Activated CD4-positive, alpha-beta memory T cell treated with anti-CD3 and anti-CD28 coated beads, Interleukin-2, amount 10 ng/mL, durations not matched to agents 7 days and 5 days (primary cell): Measurements from ENCODE around the gene CHRNA9. TPM values are rescaled to one million over a fixed set of nuclear protein-coding genes. Genes with fewer than 3 reads are reported as not detected.

Source experiments
- CTCF ChIA-PET: fragments of 350-600 bp; sonication (Branson Sonifier 250); formaldehyde crosslinking; loops from one replicate; lab custom pipeline; 2021; ENCODE audit warnings: antibody characterized with exemption, inconsistent platforms; lab: Charles Lee
- POLR2A ChIA-PET: fragments of 350-600 bp; sonication (Branson Sonifier 250); formaldehyde crosslinking; loops from one replicate; lab custom pipeline; 2021; ENCODE audit warnings: antibody characterized with exemption; lab: Charles Lee
- DNase-seq: peaks from one replicate; pipeline ENCODE4 v3.0.0-alpha.2; 2020
- H3K27ac Mint-ChIP-seq: one replicate; pipeline ENCODE4 v1.8.0; 2021; ENCODE audit warnings: mild to moderate bottlenecking, mixed read lengths
- H3K27me3 Mint-ChIP-seq: one replicate; pipeline ENCODE4 v1.8.0; 2021; ENCODE audit warnings: mixed read lengths
- H3K36me3 Mint-ChIP-seq: one replicate; pipeline ENCODE4 v1.8.0; 2021; ENCODE audit warnings: low read depth, mixed read lengths
- H3K4me1 Mint-ChIP-seq: one replicate; pipeline ENCODE4 v1.8.0; 2021; ENCODE audit warnings: mixed read lengths
- H3K4me3 Mint-ChIP-seq: one replicate; pipeline ENCODE4 v1.8.0; 2021; ENCODE audit warnings: mild to moderate bottlenecking, mixed read lengths
- H3K9me3 Mint-ChIP-seq: one replicate; pipeline ENCODE4 v1.8.0; 2021; ENCODE audit warnings: mixed read lengths
- total RNA-seq, 2 experiments: library from RNA; stranded (reverse); gene quantifications; one replicate each; pipeline ENCODE4 v1.2.3, GENCODE V29; 2021

The CHRNA9 gene
- total RNA-seq, 2 experiments from 2014 or later: not detected

DNA sequence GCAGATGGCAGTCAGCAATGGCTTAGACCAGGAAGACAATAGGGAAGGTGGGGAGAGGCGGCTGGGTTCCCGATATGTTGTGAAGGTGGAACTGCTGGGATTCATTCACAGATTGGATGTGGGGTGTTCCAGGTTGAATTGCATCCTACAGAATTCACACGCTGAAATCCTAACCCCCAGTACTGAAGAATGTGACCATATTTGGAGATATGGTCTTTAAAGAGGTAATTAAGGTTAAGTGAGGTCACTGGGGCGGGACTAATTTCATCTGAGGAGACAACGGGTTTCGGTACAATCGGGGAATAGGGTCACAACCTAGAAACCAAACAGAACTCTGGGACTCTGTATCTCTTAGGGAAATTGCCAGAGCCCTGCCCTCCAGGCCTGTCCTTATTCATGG is 5.3 kb upstream of the CHRNA9 start:
- CTCF ChIA-PET: interaction anchor here (0.9 kb wide), 1 partner anchor 20 kb away, joined by 3 read pairs; no protein-coding TSS in a partner anchor

DNA sequence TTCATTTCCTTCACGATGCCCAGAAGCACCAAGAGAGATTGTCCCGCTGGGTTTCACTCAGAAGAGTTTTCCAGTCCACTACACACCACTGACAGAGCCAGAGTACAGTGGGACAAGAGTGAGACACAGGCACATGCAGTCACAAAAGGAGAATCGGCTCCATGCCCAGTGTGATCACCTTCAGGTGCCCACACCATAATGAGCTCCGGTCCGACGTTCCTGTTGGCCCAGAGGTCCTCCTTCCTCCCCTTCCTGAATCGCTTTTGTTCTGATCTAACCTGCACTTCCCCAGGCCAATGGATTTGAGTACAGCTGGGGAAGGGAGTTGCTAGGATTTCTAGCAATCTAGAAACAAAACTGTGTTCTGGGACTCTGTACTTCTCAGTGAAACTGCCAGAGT is 4.6 kb upstream of the CHRNA9 start:
- Mint-ChIP-seq H3K9me3 (no peaks in the 10 kb centered on the region), H3K27ac (no peak overlapping the region), H3K36me3 (no peaks in the 10 kb centered on the region), H3K4me1 (peaks cover 1% of the 10 kb centered on the region), H3K4me3 (no peak overlapping the region), H3K27me3 (peaks cover 4% of the 10 kb centered on the region)
- ChIA-PET POLR2A (no interaction called here), CTCF (interaction anchor here (0.9 kb wide), 1 partner anchor 21 kb away, joined by 3 read pairs; no protein-coding TSS in a partner anchor)
- DNase-seq: no peak

More for the DNA sequence above, 5.3 kb upstream of the CHRNA9 start:
- Mint-ChIP-seq H3K36me3 (no peaks in the 10 kb centered on the region), H3K4me1 (peaks cover 6% of the 10 kb centered on the region), H3K4me3 (no peak overlapping the region), H3K27ac (no peak overlapping the region), H3K9me3 (no peaks in the 10 kb centered on the region), H3K27me3 (peaks cover 2% of the 10 kb centered on the region)
- POLR2A ChIA-PET: no interaction called here
- DNase-seq: no peak

DNA sequence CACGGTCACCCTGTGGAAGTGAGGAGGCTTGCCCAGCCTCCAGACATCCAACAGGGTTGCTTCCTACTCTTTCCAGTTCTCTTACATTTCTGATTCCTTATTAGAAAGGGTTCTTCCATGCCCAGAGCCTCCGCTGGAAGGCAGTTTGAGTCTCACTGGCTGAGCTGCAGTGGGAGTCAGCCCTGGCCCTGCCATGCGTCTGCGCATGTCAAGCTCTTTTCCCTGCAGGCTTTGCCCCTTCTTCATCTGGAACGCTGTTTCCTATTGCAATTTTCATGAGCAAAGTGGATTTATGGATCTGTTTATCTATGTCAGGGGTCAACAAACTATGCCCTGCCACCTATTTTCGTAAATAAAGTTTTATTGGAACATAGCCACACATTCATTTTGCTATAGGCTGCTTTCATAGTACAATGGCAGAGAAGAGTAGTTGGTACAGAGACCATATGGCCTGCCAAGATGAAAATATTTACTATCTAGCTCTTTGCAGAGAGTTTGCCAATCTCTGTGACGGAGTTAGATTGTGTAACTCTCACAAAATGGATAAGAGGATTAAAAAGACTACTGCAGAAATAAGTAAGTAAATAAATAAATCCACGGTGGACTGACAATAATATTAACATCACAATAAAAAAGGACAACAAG is 3.9 kb upstream of the CHRNA9 start:
- no peaks in the 10 kb centered on the region for H3K36me3 Mint-ChIP-seq
- DNase-seq: no peak
- no peak overlapping the region for H3K4me3 Mint-ChIP-seq
- ChIA-PET POLR2A (no interaction called here), CTCF (interaction anchor here (1.6 kb wide), 1 partner anchor 14 kb away, joined by 4 read pairs; no protein-coding TSS in a partner anchor)
- H3K27me3 Mint-ChIP-seq: peaks cover 9% of the 10 kb centered on the region
- no peak overlapping the region for H3K27ac Mint-ChIP-seq
- H3K9me3 Mint-ChIP-seq: no peaks in the 10 kb centered on the region
- H3K4me1 Mint-ChIP-seq: no peaks in the 10 kb centered on the region

DNA sequence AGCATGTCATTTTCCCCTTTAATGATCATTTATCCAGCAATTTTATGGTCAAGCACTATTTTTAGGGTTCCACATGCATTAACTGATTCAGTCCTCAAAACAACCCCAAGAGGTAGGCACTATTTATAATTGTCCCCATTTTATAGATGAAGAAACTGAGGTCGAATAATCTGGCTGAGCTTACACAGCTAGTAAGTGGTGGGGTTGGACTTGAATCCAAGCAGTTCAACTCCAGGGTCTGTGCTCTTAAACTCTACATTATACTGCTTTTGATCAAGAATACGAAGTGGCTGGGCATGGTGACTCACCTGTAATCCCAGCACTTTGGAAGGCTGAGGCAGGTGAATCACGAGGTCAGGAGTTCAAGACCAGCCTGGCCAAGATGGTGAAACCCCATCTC is 3.2 kb upstream of the CHRNA9 start:
- DNase-seq: no peak
- Mint-ChIP-seq H3K4me3 (no peak overlapping the region), H3K27me3 (peaks cover 9% of the 10 kb centered on the region), H3K4me1 (no peaks in the 10 kb centered on the region), H3K9me3 (no peaks in the 10 kb centered on the region), H3K36me3 (no peaks in the 10 kb centered on the region), H3K27ac (no peak overlapping the region)
- CTCF ChIA-PET: interaction anchor here (1.6 kb wide), 1 partner anchor 15 kb away, joined by 4 read pairs; no protein-coding TSS in a partner anchor
- POLR2A ChIA-PET: no interaction called here

DNA sequence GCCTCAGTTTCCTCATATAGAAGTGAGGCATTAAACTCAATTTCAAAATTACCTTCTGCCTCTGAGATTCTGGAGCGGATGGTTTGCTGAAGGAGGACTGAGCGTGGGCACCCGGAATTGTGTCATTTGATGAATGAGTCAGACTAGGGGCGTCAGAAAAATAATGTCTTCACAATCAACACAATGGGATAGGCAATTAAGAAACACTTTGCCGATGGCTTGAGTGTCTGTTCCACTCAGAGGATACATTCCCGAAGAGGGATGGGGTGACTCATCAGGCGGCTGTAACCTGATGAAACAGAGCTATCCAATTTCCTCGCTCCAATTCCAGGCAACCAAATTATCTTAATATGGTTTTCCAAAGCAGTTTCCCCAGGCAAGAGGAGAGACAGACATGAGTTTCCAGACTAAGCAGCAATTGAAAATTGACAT is 1.2 kb upstream of the CHRNA9 start:
- H3K4me1 Mint-ChIP-seq: no peaks in the 10 kb centered on the region
- no peak for DNase-seq
- H3K27me3 Mint-ChIP-seq: peaks cover 9% of the 10 kb centered on the region
- CTCF ChIA-PET: interaction anchor here (0.8 to 3.6 kb wide), 2 partner anchors 8 to 507 kb away, joined by 3 to 18 read pairs; no protein-coding TSS in a partner anchor
- no peak overlapping the region for H3K27ac Mint-ChIP-seq
- POLR2A ChIA-PET: no interaction called here
- H3K4me3 Mint-ChIP-seq: no peak overlapping the region
- no peaks in the 10 kb centered on the region for H3K9me3 Mint-ChIP-seq
- H3K36me3 Mint-ChIP-seq: no peaks in the 10 kb centered on the region

DNA sequence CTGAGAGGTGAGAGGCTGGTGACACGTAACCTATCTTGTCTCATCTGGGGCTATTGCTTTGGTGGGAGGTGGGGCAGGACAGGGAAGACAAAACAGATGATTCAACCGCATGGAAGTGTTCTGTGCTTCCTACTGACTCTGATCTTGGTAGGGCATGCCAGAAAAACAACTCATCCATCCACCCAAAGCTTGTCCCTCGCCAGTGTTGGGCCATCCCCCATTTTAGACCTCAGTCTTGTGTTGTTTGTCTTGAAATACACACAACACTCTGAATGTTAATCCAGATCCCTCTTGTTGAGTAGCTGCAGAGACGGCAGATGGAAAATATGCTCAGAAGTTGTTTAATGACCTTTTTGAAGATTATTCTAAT is 377 bp downstream of the CHRNA9 start:
- no peaks in the 10 kb centered on the region for H3K9me3 Mint-ChIP-seq

DNA sequence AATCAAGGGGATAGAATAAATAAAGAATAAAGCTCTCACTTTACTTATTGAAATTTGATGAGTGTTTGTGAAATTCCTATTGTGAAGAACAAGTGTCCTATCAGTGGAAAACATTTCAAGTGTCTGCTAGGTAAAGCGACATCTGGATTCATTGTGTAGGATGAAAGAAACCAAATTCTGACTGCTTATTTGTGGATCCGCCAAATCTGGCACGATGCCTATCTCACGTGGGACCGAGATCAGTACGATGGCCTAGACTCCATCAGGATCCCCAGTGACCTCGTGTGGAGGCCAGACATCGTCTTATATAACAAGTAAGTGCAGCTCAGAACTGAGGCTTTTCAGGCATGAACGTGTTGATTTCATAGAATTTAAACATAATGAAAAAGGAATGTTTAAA is 1.9 kb downstream of the CHRNA9 start:
- no peak overlapping the region for H3K27ac Mint-ChIP-seq
- peaks cover 4% of the 10 kb centered on the region for H3K4me1 Mint-ChIP-seq
- H3K9me3 Mint-ChIP-seq: no peaks in the 10 kb centered on the region
- H3K36me3 Mint-ChIP-seq: no peaks in the 10 kb centered on the region
- ChIA-PET POLR2A (interaction anchor here (0.6 kb wide), 1 partner anchor 270 kb away, joined by 3 read pairs; no protein-coding TSS in a partner anchor), CTCF (interaction anchor here (0.6 to 3.6 kb wide), 2 partner anchors 11 to 397 kb away, joined by 3 to 18 read pairs; no protein-coding TSS in a partner anchor)
- H3K4me3 Mint-ChIP-seq: no peak overlapping the region
- no peak for DNase-seq
- H3K27me3 Mint-ChIP-seq: peaks cover 13% of the 10 kb centered on the region

More for the DNA sequence above, 377 bp downstream of the CHRNA9 start:
- CTCF ChIA-PET: interaction anchor here (3.6 kb wide), 1 partner anchor 10 kb away, joined by 18 read pairs; no protein-coding TSS in a partner anchor
- H3K27me3 Mint-ChIP-seq: peaks cover 10% of the 10 kb centered on the region
- no peak overlapping the region for H3K27ac Mint-ChIP-seq
- H3K4me1 Mint-ChIP-seq: peaks cover 4% of the 10 kb centered on the region
- DNase-seq: no peak
- H3K36me3 Mint-ChIP-seq: no peaks in the 10 kb centered on the region
- POLR2A ChIA-PET: no interaction called here
- no peak overlapping the region for H3K4me3 Mint-ChIP-seq

DNA sequence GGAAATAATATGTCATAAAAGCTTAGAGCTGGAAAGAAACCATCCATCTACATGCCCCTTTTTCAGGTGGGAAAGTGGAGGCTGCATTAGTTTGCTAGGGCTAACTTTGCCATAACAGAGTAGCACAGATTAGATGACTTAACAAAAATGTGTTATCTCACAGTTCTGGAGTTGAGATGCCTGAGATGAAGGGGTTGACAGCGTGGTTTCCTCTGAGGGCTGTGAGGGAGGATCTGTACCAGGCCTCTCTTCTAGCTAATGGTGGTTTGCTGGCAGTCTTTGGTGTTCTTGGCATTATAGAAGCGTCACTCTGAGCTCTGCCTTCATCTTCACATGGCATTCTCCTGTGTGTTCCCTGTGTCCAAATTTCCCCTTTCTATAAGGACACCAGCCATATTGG is 2.4 kb downstream of the CHRNA9 start:
- ChIA-PET CTCF (interaction anchor here (1.5 to 3.6 kb wide), 2 partner anchors 12 kb away, joined by 7 to 18 read pairs; no protein-coding TSS in a partner anchor), POLR2A (interaction anchor here (0.6 kb wide), 1 partner anchor 271 kb away, joined by 3 read pairs; no protein-coding TSS in a partner anchor)
- Mint-ChIP-seq H3K4me1 (peaks cover 4% of the 10 kb centered on the region), H3K27ac (no peak overlapping the region), H3K4me3 (no peak overlapping the region), H3K27me3 (peaks cover 18% of the 10 kb centered on the region), H3K36me3 (no peaks in the 10 kb centered on the region), H3K9me3 (no peaks in the 10 kb centered on the region)
- DNase-seq: no peak

DNA sequence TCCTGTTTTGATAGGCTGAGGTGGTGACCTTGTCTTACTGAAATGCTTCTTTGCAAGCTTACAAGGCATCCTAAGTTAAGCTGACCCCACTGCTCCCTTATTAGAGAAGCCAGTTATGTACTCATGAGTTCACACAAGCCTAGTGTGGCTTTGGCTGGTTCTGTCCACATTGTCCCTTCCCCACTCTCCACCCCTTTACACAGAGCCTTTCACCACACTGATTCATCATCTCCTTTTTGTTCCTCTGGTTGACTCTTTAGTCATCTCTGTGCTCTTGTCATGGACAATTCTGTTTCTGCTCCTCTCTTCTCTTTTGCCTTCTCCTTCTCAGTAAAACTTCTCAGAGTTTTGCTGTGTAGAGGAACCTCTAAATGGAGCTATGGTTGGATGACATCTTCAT is 4.9 kb downstream of the CHRNA9 start:
- CTCF ChIA-PET: interaction anchor here (1.1 to 3.2 kb wide), 2 partner anchors 14 to 284 kb away, joined by 3 to 10 read pairs; no protein-coding TSS in a partner anchor
- Mint-ChIP-seq H3K27me3 (peaks cover 22% of the 10 kb centered on the region), H3K27ac (no peak overlapping the region), H3K36me3 (no peaks in the 10 kb centered on the region), H3K4me3 (no peak overlapping the region), H3K9me3 (peaks cover 4% of the 10 kb centered on the region), H3K4me1 (peaks cover 4% of the 10 kb centered on the region)
- POLR2A ChIA-PET: no interaction called here
- DNase-seq: no peak

DNA sequence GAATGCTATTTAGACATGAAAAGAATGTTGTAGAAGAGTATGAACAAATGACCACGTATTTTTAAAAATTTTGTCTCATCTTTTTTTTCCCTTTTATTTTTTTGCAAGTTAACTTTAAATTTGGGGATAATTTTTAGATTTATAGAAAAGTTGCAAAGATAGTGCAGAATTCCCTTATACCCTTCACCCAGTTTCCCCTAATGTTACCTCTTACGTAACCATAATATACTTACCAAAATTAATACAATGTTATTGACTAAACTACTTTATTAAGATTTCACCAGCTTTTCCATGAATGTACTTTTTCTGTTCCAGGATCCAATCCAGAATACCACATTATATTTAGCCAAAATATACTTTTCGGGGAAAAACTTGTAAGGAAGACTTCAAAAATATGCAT is 12.3 kb downstream of the CHRNA9 start:
- peaks cover 10% of the 10 kb centered on the region for H3K27me3 Mint-ChIP-seq
- no peaks in the 10 kb centered on the region for H3K4me1 Mint-ChIP-seq
- peaks cover 4% of the 10 kb centered on the region for H3K9me3 Mint-ChIP-seq
- ChIA-PET POLR2A (no interaction called here), CTCF (interaction anchor here (1.5 kb wide), 1 partner anchor 22 kb away, joined by 5 read pairs; no protein-coding TSS in a partner anchor)
- no peak overlapping the region for H3K27ac Mint-ChIP-seq
- DNase-seq: no peak
- H3K36me3 Mint-ChIP-seq: no peaks in the 10 kb centered on the region
- H3K4me3 Mint-ChIP-seq: no peak overlapping the region

DNA sequence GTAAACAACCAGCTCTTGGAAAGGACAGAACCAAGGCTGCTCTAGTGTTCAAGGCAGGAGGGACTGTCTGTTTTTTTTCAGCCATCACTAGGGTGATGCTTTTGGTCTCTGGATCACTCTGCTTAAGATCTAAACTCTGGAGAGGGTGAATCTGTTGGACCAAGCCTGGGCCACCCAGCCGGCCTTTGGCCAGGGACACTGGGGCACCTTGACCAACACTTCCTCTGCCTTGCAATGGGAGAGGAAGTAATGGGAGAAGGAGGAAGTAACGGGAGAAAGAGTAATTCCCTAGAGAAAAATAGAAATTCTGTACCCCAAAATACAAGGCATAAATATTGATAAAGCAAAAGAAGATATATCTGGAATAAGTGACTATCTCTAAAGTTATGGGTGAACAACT is 12.9 kb downstream of the CHRNA9 start:
- Mint-ChIP-seq H3K27ac (no peak overlapping the region), H3K4me3 (no peak overlapping the region), H3K27me3 (peaks cover 7% of the 10 kb centered on the region), H3K4me1 (no peaks in the 10 kb centered on the region), H3K9me3 (peaks cover 4% of the 10 kb centered on the region), H3K36me3 (no peaks in the 10 kb centered on the region)
- ChIA-PET POLR2A (no interaction called here), CTCF (no interaction called here)
- DNase-seq: no peak

DNA sequence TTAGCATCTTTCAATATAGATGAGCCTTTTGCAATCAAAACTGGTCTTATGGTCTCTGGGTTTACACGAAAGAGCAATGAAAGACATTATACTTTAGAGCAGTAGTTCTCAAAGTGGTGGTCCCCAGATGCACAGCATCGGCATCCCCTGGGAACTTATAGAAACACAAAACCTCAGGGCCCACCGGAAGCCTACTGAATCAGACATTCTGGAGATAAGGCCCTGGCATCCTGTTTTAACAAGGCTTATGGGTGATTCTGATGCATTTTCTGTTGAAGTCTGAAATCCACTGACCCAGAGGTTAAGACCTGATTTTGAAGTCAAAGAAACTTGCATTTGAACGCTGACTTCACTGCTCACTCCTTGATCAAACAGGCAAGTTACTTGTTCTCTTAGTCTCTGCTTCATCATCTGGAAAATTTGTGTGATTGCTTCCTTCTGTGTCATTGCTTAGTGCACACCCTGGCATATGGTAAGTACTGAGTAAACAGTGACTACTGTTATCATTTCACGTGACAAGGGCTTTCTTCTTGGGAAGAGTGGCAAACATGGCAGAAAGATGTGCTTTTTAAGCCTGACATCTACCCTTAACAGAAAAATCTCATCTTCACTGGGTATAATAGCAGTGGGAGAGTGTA is 14.5 kb downstream of the CHRNA9 start:
- CTCF ChIA-PET: no interaction called here
- DNase-seq: no peak
- no peaks in the 10 kb centered on the region for H3K36me3 Mint-ChIP-seq
- H3K4me3 Mint-ChIP-seq: no peak overlapping the region
- H3K4me1 Mint-ChIP-seq: no peaks in the 10 kb centered on the region
- POLR2A ChIA-PET: no interaction called here
- H3K27ac Mint-ChIP-seq: no peak overlapping the region
- peaks cover 7% of the 10 kb centered on the region for H3K27me3 Mint-ChIP-seq
- H3K9me3 Mint-ChIP-seq: no peaks in the 10 kb centered on the region

DNA sequence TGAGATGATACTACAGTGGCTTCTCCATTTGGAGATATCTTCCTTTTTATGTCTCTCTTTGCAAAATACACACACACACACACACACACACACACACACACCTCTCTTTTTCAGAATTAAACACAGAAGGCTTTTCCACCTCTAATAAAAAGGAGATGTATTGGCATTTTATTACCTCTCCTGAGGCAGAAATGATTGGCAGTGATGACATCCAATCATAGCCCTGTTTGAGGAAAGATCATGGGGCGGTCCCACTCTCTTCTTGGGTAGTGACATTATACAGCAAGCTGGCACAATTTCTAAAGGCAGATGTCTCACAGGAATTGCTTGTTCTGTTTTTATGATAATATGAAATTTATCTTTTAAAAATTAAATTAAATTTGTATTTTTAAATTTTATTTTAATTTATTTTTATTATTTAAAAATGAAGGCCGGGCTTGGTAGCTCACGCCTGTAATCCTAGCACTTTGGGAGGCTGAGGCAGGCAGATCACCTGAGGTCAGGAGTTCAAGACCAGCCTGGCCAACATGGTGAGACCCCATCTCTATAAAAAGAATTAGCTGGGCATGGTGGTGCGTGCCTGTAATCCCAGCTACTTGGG is 15.6 kb downstream of the CHRNA9 start:
- ChIA-PET CTCF (no interaction called here), POLR2A (interaction anchor here (0.9 kb wide), 1 partner anchor 13 kb away, joined by 3 read pairs; no protein-coding TSS in a partner anchor)
- Mint-ChIP-seq H3K36me3 (no peaks in the 10 kb centered on the region), H3K9me3 (no peaks in the 10 kb centered on the region), H3K27me3 (peaks cover 5% of the 10 kb centered on the region), H3K27ac (no peak overlapping the region), H3K4me3 (no peak overlapping the region), H3K4me1 (no peaks in the 10 kb centered on the region)
- DNase-seq: no peak
